ENCODE measurements around the gene SEMA4B.

- TF ChIP-seq CTCF (conservative IDR thresholded peaks at IDR 0.05; ENCODE audit: low read depth in 2 of 2) (no peak), POLR2AphosphoS5 (IDR thresholded peaks at IDR 0.05; ENCODE audit: low read depth) (no peak), ETS1 (IDR thresholded peaks at IDR 0.05) (no peak), REST (IDR thresholded peaks at IDR 0.05; ENCODE audit: unreplicated experiment) (no peak), EZH2 (IDR thresholded peaks at IDR 0.05; ENCODE audit: low read depth, unreplicated experiment) (no peak), EZH2phosphoT487 (IDR thresholded peaks at IDR 0.05; ENCODE audit: unreplicated experiment) (no peak), JUNB (IDR thresholded peaks at IDR 0.05; ENCODE audit: unreplicated experiment) (no peak)
These were observed 9.2 kb upstream of the SEMA4B start for GRCh38 chr15:90191794-90192509.

Data from GM23338 (cell line).